ENCODE measurements around the gene CCDC121.
"Not testable (repeated sequence)": the region's sequence is repeated elsewhere in the genome, so short reads cannot be mapped to it uniquely, and the experiment has no call there.

Gene CCDC121

DNA sequence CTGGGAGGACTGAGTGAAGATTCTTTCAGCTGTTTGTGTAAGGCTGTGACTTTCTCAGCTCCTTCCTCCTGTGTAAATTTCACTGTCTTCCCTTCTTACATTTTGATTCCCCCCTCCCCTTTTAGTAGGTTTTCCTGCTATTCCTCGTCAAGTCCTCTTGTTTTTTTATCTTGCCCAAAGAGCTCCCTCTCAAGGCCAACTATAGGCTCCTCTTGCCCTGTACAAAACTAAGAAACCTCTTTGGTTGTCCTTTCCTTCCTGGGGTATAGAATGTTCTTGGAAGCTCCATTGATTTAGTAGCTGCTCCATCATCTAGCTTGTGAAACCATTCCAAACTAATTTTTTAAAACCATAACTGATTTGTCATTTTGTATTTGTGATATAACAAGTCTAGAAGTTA lies 7.3 kb downstream of the CCDC121 start:
- TF ChIP-seq, protein P1, sequence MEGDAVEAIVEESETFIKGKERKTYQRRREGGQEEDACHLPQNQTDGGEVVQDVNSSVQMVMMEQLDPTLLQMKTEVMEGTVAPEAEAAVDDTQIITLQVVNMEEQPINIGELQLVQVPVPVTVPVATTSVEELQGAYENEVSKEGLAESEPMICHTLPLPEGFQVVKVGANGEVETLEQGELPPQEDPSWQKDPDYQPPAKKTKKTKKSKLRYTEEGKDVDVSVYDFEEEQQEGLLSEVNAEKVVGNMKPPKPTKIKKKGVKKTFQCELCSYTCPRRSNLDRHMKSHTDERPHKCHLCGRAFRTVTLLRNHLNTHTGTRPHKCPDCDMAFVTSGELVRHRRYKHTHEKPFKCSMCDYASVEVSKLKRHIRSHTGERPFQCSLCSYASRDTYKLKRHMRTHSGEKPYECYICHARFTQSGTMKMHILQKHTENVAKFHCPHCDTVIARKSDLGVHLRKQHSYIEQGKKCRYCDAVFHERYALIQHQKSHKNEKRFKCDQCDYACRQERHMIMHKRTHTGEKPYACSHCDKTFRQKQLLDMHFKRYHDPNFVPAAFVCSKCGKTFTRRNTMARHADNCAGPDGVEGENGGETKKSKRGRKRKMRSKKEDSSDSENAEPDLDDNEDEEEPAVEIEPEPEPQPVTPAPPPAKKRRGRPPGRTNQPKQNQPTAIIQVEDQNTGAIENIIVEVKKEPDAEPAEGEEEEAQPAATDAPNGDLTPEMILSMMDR (conservative IDR thresholded peaks at IDR 0.05; ENCODE audit: low read depth, low read length) = no peak

DNA sequence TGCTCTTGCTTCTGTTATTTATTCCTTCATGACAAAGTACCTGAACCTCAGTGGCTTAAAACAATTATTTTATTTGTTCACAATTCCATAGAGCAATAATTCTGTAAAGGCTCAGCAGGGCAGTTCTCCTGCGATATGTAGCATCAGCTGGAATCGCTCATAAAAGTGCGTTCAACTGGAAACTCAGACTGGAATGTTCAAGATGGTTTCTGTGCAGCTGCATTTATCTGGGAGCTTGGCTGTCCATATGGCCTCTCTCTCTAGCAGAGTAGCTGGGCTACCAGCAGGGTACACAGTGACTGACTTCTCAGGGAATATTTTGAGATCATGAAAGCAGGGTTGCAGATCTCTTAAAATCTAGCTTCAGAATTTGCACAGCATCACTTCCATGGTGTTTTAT lies 13.5 kb downstream of the CCDC121 start:
- TF ChIP-seq, protein P1 (conservative IDR thresholded peaks at IDR 0.05; ENCODE audit: low read depth, low read length) = no peak
- DNase-seq (ENCODE audit: low read depth) = no peak
- no peak overlapping the region for H3K4me3 ChIP-seq (ENCODE audit: low read length)

More for the DNA sequence above, 7.3 kb downstream of the CCDC121 start:
- no peak for DNase-seq (ENCODE audit: low read depth)
- no peak overlapping the region for H3K4me3 ChIP-seq (ENCODE audit: low read length)

DNA sequence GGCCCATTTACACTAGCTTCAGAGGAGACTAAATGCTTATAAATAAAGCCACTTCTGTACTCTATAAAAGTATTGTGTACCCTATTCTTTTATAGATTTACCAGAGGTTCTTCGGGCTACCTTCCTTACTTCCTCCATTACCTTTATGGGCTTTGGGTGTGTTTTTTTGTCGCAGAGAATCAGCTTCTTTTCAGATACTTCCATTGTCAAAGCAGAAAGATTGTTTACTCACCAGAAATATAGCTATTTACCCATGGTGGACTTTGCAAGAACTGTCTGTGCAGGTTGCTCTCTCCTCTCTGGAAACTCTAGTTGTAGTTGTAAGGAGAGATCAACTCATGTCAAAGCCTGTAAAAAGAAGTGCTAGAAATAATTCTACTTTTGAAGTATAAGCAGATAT lies 14.8 kb downstream of the CCDC121 start:
- DNase-seq (ENCODE audit: low read depth) = no peak
- H3K4me3 ChIP-seq (ENCODE audit: low read length) = no peak overlapping the region
- TF ChIP-seq, protein P1 (conservative IDR thresholded peaks at IDR 0.05; ENCODE audit: low read depth, low read length) = no peak

DNA sequence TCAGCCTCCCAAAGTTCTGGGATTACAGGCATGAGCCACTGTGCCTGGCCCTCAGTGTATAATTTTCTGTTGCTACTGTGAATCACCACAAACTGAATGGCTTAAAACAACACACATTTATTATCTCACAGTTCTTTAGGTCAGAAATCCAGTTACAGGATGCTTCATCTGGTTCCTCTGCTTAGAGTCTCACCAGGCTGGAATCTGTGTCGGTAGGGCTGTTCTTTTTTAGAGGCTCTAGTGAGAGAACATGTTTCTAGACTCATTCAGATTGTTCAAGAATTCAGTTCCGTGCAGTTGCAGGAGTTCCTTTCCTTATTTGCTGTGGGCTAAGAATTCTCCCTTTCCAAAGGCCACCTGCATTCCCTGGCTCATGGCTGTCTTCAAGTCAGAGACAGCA lies 22.2 kb downstream of the CCDC121 start:
- no peak for DNase-seq (ENCODE audit: low read depth)
- TF ChIP-seq, protein P1 (conservative IDR thresholded peaks at IDR 0.05; ENCODE audit: low read depth, low read length) = no peak
- no peak overlapping the region for H3K4me3 ChIP-seq (ENCODE audit: low read length)

DNA sequence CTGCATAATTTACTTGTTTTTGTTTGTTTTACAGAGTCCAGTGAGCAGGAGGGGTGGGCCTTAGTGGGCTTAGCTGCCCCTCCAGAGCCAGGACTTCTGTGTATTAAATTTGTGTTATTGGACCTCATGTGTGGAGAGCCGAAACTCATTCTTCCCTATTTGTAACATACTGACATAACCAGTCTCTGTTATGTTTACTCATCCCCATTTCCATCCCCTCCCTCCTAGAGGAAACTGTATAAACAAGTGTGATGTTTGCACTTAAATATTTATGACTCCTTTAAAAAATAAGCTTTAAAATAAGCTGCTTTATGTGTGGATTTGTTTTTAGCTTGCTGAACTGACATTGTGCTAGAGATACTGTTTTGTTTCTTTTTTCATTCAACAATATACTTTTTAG lies 32.2 kb downstream of the CCDC121 start:
- no peak overlapping the region for H3K4me3 ChIP-seq (ENCODE audit: low read length)
- TF ChIP-seq, protein P1 (conservative IDR thresholded peaks at IDR 0.05; ENCODE audit: low read depth, low read length) = no peak
- no peak for DNase-seq (ENCODE audit: low read depth)

DNA sequence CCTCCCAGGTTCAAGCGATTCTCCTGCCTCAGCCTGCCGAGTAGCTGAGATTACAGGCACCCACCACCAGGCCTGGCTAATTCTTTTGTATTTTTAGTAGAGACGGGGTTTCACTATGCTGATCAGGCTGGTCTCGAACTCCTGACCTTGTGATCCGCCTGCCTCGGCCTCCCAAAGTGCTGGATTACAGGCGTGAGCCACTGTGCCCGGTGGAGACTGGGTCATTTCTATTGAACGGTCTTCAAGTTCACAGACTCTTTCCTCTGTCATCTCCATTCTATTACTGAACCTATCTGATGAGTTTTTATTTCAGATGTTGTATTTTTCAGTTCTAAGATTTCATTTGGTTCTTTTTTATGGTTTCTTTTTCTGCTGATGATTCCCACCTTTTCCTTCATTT lies 33.4 kb downstream of the CCDC121 start:
- not testable (repeated sequence) for DNase-seq (ENCODE audit: low read depth); H3K4me3 ChIP-seq (ENCODE audit: low read length)

DNA sequence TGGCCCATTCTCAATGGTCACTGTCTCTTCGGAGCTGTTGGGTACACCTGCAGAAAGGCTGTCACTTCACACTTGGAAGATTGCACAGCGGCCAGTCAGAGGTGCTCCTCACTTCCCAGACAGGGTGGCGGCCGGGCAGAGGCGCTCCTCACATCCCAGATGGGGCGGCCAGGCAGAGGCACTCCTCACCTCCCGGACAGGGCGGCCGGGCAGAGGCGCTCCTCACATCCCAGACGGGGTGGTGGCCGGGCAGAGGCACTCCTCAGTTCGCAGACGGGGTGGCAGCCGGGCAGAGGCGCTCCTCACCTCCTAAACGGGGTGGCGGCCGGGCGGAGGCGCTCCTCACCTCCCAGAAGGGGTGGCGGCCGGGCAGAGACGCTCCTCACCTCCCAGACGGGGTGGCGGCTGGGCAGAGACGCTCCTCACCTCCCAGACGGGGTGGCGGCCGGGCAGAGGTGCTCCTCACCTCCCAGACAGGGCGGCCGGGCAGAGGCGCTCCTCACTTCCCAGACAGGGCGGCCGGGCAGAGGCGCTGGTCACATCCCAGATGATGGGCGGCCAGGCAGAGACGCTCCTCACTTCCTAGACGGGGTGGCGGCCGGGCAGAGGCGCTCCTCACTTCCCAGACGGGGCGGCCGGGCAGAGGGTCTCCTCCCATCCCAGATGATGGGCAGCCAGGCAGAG lies 34.6 kb downstream of the CCDC121 start:
- DNase-seq (ENCODE audit: low read depth) = not testable (repeated sequence)

DNA sequence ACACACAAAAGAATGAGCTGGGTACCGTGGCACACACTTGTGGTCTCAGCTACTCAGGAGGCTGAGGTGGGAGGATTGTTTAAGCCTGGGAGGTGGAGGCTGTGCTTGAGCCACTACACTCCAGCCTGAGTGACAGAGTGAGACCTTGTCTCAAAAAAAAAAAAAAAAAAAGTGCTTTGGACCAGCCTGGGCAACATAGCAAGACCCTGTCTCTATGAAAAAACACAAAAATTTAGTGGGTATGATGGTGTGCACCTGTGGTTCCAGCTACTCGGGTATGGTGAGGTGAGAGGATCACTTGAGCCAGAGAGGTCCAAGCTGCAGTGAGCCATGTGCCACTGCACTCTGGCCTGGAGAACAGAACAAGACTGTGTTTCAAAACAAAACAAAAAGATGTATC lies 35.6 kb downstream of the CCDC121 start:
- TF ChIP-seq, protein P1 (conservative IDR thresholded peaks at IDR 0.05; ENCODE audit: low read depth, low read length) = no peak
- H3K4me3 ChIP-seq (ENCODE audit: low read length) = no peak overlapping the region
- DNase-seq (ENCODE audit: low read depth) = no peak

More for the DNA sequence above, 34.6 kb downstream of the CCDC121 start:
- H3K4me3 ChIP-seq (ENCODE audit: low read length) = not testable (repeated sequence)

All from retinal pigment epithelial cell (primary cell).